8988T (cell line): Measurements from ENCODE around the gene OR12D1.

ENCODE experiments used
- DNase-seq: peaks from one replicate; pipeline ENCODE4 v3.0.0; 2011

Gene OR12D1

DNA sequence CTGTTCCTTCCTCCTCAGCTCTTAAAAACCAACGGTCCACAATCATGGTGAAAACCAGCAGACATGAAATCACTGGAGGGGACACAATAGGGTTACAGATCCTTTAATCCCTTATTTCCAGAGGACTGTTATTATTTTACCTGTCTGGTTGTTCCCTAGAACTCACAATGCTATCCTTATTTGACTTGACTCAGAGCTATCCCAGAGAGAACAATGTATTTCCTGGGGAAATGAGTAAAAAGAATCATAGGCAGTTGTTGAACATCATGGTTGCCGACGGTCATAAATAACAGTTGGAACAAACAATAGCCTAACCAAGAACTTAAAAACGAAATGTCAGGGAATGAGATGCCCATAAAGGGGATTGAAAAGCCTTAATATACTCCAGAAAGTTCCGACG lies 51.5 kb downstream of the OR12D1 start:
- DNase-seq, result no peak
